Measurements from ENCODE around the gene PRSS33. TPM values are rescaled to one million over a fixed set of nuclear protein-coding genes. Genes with fewer than 3 reads are reported as not detected.

The PRSS33 gene
- not detected for polyA plus RNA-seq (2013, experiment 1 of 2; ENCODE audit: insufficient read length)
- polyA plus RNA-seq (2013, experiment 2 of 2; ENCODE audit: insufficient read length) = not detected

- no peak for DNase-seq
Measured at GRCh38 chr16:2787406-2787805, at the start of gene PRSS33. TSS of gene PRSS33 (minus strand) at chr16:2787560. CDS start at chr16:2786547, 1,013 bp downstream.

GRCh38 chr16:2836646-2837508 is 49.5 kb upstream of the PRSS33 start:
- DNase-seq = no peak

DNA sequence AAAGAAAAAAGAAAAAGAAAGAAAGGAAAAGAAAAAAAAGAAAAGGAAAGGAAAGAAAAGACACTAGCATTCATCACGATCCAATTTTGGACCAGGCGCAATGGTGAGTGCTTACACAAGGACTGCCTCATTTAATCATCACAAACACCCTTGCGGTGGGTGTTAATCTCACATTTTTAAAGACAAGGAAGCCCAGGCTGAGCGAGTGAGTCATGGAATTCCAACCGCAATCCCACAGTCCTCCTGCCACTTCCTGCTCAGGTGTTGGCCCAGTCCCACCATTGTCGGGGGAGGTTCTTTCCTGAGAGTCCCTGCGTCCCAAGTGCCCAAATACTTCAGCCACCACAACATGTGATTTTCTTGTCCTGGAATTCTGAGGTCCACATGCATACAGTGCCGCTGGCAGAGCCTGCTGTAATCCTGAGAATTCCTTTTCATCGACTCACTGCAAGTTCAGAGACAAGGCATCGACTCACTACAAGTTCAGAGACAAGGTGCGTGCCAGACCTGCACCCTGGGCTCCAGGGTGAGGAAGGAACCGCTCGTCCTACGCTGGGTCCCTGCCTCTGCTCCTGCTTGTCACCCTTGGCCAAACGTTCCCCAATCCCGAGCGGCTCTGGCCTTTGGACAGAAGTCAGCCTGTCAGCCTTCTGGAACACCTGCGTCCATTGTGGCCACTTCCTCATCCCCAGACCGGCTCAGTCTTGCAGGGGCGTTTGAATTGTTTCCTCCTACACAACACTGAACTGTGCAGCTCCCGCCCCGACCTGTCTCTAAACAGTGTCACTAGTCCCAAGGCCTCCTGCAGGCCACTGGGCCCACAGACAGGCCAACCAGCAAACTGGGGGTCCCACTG is 48.5 kb upstream of the PRSS33 start:
- peak; percentile 100 for DNase-seq

- no peak for DNase-seq
Measured at GRCh38 chr16:2834968-2835367, 47.6 kb upstream of the PRSS33 start.

GRCh38 chr16:2833776-2834175 is 46.4 kb upstream of the PRSS33 start:
- DNase-seq = no peak

GRCh38 chr16:2831203-2831602 is 43.8 kb upstream of the PRSS33 start:
- no peak for DNase-seq

DNA sequence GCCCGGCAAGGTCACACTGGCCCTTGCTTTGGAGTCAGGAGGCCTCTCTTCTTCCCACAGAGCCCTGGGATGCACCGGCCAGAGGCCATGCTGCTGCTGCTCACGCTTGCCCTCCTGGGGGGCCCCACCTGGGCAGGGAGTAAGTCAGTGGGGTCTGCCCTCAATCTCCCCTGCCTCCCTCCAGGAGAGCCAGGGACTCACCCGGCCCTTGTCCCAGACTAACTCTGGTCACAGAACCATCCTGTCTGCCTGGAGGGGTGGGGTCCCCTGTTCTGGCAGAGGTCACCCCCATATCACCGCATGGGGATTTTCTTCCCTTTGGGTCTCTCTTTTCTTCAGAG is 43.0 kb upstream of the PRSS33 start:
- DNase-seq = no peak

- no peak for DNase-seq
Measured at GRCh38 chr16:2829501-2830354, 42.4 kb upstream of the PRSS33 start, which contains the start of gene ZG16B. TSS of gene ZG16B (plus strand) at chr16:2830303. CDS start at chr16:2830442, 139 bp downstream.

GRCh38 chr16:2828876-2829430 is 41.6 kb upstream of the PRSS33 start:
- no peak for DNase-seq

DNA sequence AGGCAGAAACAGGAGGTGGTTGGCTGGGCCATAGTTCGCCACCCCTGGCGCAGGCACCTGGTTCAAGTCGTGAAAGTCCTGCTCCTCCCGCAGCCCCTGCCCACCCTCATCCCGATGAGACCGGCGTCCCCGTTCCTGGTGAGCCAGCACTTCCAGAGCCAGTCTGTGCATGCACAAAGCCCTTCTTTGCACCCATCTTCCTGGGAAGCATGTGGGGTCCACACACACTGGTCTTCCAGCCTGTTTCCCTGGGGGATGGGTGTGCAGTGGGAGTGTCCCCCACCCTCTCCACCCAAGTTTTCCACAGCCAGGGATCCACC is 41.1 kb upstream of the PRSS33 start:
- DNase-seq = no peak

DNA sequence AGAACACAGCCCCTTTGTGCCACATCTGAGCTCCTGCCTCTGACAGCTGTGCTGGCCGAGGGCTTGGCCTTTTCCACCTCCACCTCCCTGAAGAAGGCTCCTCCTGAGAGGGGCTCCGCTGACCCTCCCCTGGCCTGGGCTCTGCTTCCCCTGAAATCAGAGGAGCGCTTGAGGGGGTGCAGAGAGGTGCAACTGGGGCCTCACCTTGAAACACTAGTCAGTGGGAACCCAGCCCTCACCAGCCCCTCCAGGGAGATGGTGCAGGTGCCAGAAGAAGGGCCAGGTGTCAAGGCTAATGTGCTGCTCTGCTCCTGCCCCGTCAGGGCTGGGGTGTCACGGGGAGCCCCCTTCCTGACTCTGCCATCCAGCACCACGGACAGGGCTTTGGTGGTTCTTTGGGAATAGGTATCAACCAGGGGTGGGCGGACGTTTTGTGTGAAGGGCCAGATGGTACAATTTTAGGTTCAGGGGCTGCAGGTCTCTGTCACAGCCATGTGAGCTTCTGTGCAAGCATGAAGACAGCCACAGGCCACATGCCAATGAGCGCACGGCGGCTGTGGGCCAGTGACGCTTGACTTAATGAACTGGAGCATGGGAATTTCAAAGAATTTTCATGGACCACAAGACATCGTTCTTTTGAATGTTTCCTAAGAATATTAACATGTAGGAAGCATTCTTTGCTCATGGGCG is 40.6 kb upstream of the PRSS33 start:
- no peak for DNase-seq

- no peak for DNase-seq
Measured at GRCh38 chr16:2827374-2827791, 40.0 kb upstream of the PRSS33 start.

DNA sequence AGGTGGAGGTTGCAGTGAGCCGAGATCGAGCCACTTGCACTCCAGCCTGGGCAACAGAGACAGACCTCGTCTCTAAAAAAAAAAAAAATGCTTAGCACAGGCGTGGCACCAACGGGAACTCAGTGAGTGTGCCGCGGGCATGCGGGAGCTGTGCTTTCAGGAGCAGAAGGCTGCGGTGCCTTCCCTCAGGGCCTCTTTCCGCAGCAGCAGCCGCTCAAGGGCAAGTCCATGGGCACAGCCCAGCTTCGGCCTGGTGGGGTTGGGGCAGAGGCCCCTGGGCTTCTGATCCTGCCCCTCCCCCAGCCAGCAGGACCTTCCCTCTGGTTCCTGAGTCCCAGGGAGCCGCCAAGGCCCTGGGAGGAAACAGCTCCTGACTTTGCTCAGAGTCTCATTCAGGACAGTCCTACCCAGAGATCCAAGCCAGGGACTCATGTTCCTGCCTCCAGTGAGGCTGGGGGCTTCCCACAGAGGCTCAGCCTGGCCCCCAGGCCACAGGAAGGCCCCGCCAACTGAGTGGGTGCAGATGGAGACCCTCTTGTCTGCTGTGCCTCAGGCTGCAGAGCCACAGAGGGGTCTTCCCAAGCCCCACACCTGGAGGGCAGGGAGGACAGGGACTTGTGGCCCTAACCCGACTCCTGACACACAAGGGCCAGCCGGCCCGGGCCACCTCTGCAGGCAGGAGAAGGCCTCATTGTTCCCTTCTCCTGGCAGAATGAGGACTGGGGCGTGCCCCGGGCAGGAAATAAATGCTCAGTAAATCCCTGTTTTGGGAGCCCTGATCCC is 39.4 kb upstream of the PRSS33 start:
- no peak for DNase-seq

- DNase-seq = no peak
Measured at GRCh38 chr16:2825906-2826305, 38.5 kb upstream of the PRSS33 start.

DNA sequence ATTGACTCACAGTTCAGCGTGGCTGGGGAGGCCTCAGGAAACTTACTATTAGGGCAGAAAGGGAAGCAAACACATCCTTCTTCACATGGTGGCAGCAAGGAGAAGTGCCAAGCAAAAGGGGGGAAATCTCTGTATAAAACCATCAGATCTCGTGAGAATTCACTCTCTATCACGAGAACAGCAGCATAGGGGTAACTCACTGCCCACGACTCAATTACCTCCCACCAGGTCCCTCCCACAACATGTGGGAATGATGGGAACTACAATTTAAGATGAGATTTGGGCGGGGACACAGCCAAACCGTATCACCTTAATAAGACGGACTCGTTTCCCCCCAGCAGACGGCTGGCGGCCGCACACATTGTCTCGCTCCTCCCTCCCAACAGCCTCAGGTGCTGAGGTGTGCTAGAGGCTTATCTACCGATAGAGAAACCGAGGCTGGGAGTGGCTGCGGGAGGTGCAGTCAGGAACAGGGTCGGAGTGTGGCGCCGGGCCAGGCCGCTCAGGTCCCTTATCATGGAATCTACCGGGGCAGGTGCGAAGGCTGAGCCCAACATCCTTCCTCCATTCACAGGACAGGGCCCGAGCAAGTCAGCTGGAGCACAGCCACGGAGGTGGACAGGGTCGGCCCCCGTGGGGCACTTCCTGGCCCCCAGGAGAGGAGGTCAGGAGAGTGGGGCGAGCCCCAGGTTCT is 37.8 kb upstream of the PRSS33 start:
- no peak for DNase-seq

DNA sequence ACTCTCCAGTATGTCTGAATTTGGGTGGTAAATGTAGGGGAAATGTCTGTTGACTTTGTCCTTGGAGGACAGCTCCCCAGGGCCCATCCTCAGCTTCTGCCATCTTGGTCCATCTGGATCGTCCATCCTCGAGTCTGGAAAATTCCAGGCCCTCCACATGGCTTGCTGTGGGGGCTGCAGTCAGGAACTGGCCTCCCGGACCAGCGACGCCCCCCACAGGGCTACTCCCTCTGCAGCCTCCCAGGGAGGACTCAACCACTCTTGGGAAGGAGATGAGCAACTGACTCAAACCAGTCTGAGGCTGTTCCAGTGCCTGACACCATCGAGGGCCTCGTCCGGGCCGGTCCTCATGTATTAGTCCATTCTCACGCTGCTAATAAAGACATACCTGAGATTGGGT is 37.3 kb upstream of the PRSS33 start:
- DNase-seq = no peak

DNA sequence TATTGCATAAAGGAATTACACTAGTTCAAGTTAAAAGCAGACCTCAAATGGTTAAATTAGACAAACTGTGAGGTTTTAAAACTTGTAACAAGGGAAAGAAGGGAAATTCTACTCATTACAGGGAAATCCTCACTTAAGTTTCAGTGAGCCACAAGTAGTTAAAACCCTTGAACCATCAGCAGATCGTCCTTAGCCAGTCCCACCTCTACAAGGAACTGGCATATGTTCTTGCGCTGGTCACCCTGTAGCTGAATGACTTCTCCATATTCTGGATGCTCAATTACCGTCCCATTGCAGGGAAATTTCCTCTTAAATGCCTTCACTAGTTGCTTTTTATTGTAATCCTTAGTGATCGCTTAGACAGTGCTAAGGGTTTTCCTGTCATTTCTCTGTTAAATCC is 35.1 kb upstream of the PRSS33 start:
- no peak for DNase-seq

- no peak for DNase-seq
Measured at GRCh38 chr16:2822158-2822495, 34.8 kb upstream of the PRSS33 start.

- DNase-seq = no peak
Measured at GRCh38 chr16:2821487-2822157, 34.3 kb upstream of the PRSS33 start.

All from fibroblast of skin of abdomen (primary cell).